ENCODE measurements around the gene PIAS1.

- TF ChIP-seq POLR2AphosphoS5 (IDR thresholded peaks at IDR 0.05) (no peak), CTCF (IDR thresholded peaks at IDR 0.05) (no peak), POLR2A (IDR thresholded peaks at IDR 0.05) (no peak)
These were observed 98.2 kb downstream of the PIAS1 start for GRCh38 chr15:68152342-68152741.
